ENCODE data around the gene AHRR. TPM values are rescaled to one million over a fixed set of nuclear protein-coding genes. Genes with fewer than 3 reads are reported as not detected.

AHRR gene
- total and polyA plus RNA-seq, 9 of the 15 experiments (the other 6 are each of a cell fraction or from before 2014, with no cell fraction given): 0.06 to 1.6 (median 0.75) TPM; not detected in 1

GRCh38 chr5:362189-362588 lies 40.7 kb downstream of the AHRR start:
- Histone ChIP-seq H3K9me1 (ENCODE audit: control insufficient read depth, insufficient read depth, low read length) (no peaks in the 10 kb centered on the region), H2AFZ (ENCODE audit: low read depth, low read length) (no peak overlapping the region), H3K36me3 (ENCODE audit: control insufficient read depth, insufficient read depth, low read length) (no peaks in the 10 kb centered on the region), H4K20me1 (replicated peaks; ENCODE audit: control insufficient read depth, insufficient read depth, low read length) (no peaks in the 10 kb centered on the region), H3K27ac (ENCODE audit: extremely low read depth, low read depth, low read length) (no peak overlapping the region), H3K4me2 (ENCODE audit: insufficient read depth, low read length) (no peak overlapping the region), H3K79me2 (ENCODE audit: control insufficient read depth, insufficient read depth, low read length) (no peaks in the 10 kb centered on the region), H3K9me3 (replicated peaks; ENCODE audit: control insufficient read depth, insufficient read depth, low read depth, low read length) (no peaks in the 10 kb centered on the region), H3K4me1 (replicated peaks in 1 of 2; ENCODE audit: control insufficient read depth in 2 of 2, insufficient read depth in 2 of 2, low read length in 2 of 2) (no peaks in the 10 kb centered on the region; a peak in 1 of 5 replicates), H3K4me3 (no peak overlapping the region), H3K27me3 (ENCODE audit: control insufficient read depth in 2 of 2, insufficient read depth in 2 of 2, low read length in 2 of 2) (peaks cover 12 to 16% of the 10 kb centered on the region in 2 experiments; a peak in 3 of 5 replicates), H3K9ac (ENCODE audit: insufficient read depth in 1 of 2, low read depth in 2 of 2, low read length in 2 of 2) (no peak overlapping the region)
- DNase-seq (ENCODE audit: extremely low read depth in 1 of 4, low spot score in 3 of 4) (no peak), FAIRE-seq (no peak), ATAC-seq (no peak)
- in situ Hi-C loops (cut with MboI): no loop called here
- no TSS peak for BruUV-seq (replicated peaks)
- CTCF ChIA-PET (ENCODE audit: low intra/inter-chr PET ratio): no interaction called here
- POLR2A ChIA-PET: interaction anchor here (1.3 to 2.7 kb wide), 2 partner anchors 8 to 12 kb away, joined by 5 to 14 read pairs; no protein-coding TSS in a partner anchor
- no peak for TF ChIP-seq MYBL2 (IDR thresholded peaks at IDR 0.05; ENCODE audit: low read depth)
- no peak for TF ChIP-seq MYBL2 (CRISPR knock-in tag; IDR thresholded peaks at IDR 0.05; ENCODE audit: borderline replicate concordance)
- no peak for TF ChIP-seq ZNF23 (CRISPR knock-in tag; IDR thresholded peaks at IDR 0.05)
- no peak for TF ChIP-seq COPS2 (conservative IDR thresholded peaks at IDR 0.05)
- TF ChIP-seq THAP7 (CRISPR knock-in tag; IDR thresholded peaks at IDR 0.05): no peak
- TF ChIP-seq JUN (IDR thresholded peaks at IDR 0.05; ENCODE audit: borderline replicate concordance, low read depth, low read length): no peak
- no peak for TF ChIP-seq JUN (CRISPR knock-in tag; IDR thresholded peaks at IDR 0.05; ENCODE audit: borderline replicate concordance)
- TF ChIP-seq KDM2B (CRISPR knock-in tag; IDR thresholded peaks at IDR 0.05): no peak
- TF ChIP-seq CREB1 (IDR thresholded peaks at IDR 0.05): no peak
- TF ChIP-seq CREB1 (CRISPR knock-in tag; IDR thresholded peaks at IDR 0.05): no peak
- no peak for TF ChIP-seq MCM5 (IDR thresholded peaks at IDR 0.05; ENCODE audit: low read depth)
- TF ChIP-seq SRF (CRISPR knock-in tag; IDR thresholded peaks at IDR 0.05): no peak
- no peak for TF ChIP-seq ZBTB8A (IDR thresholded peaks at IDR 0.05; ENCODE audit: partially characterized antibody)
- TF ChIP-seq KLF10 (CRISPR knock-in tag; IDR thresholded peaks at IDR 0.05): no peak
- WGBS (ENCODE audit: insufficient coverage, low coverage, missing lambda C conversion rate): 0% methylated on average over 4 of the region's 4 CpGs
- intact Hi-C loops (cut with micrococcal nuclease): no loop called here
